ENCODE data around the gene SPATA31D3. TPM values are rescaled to one million over a fixed set of nuclear protein-coding genes. Genes with fewer than 3 reads are reported as not detected.
"Not testable (repeated sequence)": the region's sequence is repeated elsewhere in the genome, so short reads cannot be mapped to it uniquely, and the experiment has no call there.

SPATA31D3 gene
- total RNA-seq, 1 experiment from 2014 or later = not detected

DNA sequence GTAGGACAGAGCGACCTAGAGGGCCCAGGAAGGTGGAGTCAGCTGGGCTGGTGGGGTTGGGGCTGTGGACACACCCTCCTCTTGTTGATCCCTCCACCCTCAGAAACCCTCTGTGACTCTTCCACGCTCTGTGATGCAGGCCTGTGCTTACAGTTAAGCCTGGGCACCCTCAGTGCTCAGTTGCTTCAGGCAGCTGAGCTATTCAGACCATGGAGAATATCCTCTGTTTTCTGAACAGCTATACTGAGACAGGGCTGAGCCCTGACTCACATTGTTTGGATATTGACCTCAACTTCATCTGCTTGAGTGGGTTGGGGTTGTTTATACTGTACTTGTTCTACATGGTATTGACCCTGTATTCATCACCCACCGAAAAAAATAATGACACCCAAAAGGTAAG lies 15.0 kb upstream of the SPATA31D3 start, which contains the start of gene SPATA31D4:
Gene SPATA31D4, plus strand, starts transcription at position 124 of the 400 bp plus-strand sequence. Its CDS starts 86 bp downstream, at position 210.
- H3K27ac Mint-ChIP-seq; H4K5ac ChIP-seq (ENCODE audit: insufficient read length, low read depth, low read length); H3T11ph ChIP-seq (ENCODE audit: low read length); H3K27ac ChIP-seq (ENCODE audit: insufficient read length, low read depth, low read length); H4K91ac ChIP-seq (ENCODE audit: insufficient read length, low read depth, low read length); H3K4me2 ChIP-seq (ENCODE audit: insufficient read depth, insufficient read length, low read length); H3K14ac ChIP-seq (ENCODE audit: insufficient read depth, low read length); H3K9ac ChIP-seq (ENCODE audit: extremely low read depth, insufficient read length, low read length); H3K23me2 ChIP-seq (ENCODE audit: insufficient read length, low read depth, low read length, poor library complexity, severe bottlenecking); H3K9me3 ChIP-seq (ENCODE audit: control insufficient read depth, low read depth, low read length); H3K18ac ChIP-seq (ENCODE audit: insufficient read length, low read depth, low read length); H2BK120ac ChIP-seq (ENCODE audit: low read depth, low read length, poor library complexity, severe bottlenecking); H3K27me3 ChIP-seq (ENCODE audit: insufficient read depth, low read length); H3K56ac ChIP-seq (ENCODE audit: insufficient read length, low read depth, low read length); H3K4ac ChIP-seq (ENCODE audit: low read depth, low read length); H2BK12ac ChIP-seq (ENCODE audit: insufficient read length, low read depth, low read length); H3K4me1 ChIP-seq (ENCODE audit: insufficient read depth, low read length); H2BK5ac ChIP-seq (ENCODE audit: insufficient read length, low read length); H3K23ac ChIP-seq (ENCODE audit: insufficient read length, low read depth, low read length); H2AK5ac ChIP-seq (ENCODE audit: insufficient read length, low read length); H3K4me1 Mint-ChIP-seq; DNase-seq; H3K9me3 Mint-ChIP-seq; H4K20me1 ChIP-seq (ENCODE audit: control insufficient read depth, insufficient read depth, insufficient read length); H2BK20ac ChIP-seq (ENCODE audit: low read depth, low read length, poor library complexity, severe bottlenecking); H3K79me1 ChIP-seq (ENCODE audit: insufficient read depth, low read depth, low read length, poor library complexity, severe bottlenecking); H4K8ac ChIP-seq (replicated peaks; ENCODE audit: insufficient read length, low read depth, low read length); H3K4me3 Mint-ChIP-seq; H3K79me2 ChIP-seq (ENCODE audit: insufficient read depth, low read length); H3K27me3 Mint-ChIP-seq (ENCODE audit: low read depth); H2AFZ ChIP-seq (ENCODE audit: low read length); H2BK15ac ChIP-seq (ENCODE audit: low read depth, low read length); H3K36me3 Mint-ChIP-seq (ENCODE audit: insufficient read depth in 1 of 3, low read depth in 3 of 3): not testable (repeated sequence)
- WGBS (ENCODE audit: extremely low coverage, insufficient read length, low lambda C conversion rate) = no CpG with 5 or more reads among the region's 3 CpGs

DNA sequence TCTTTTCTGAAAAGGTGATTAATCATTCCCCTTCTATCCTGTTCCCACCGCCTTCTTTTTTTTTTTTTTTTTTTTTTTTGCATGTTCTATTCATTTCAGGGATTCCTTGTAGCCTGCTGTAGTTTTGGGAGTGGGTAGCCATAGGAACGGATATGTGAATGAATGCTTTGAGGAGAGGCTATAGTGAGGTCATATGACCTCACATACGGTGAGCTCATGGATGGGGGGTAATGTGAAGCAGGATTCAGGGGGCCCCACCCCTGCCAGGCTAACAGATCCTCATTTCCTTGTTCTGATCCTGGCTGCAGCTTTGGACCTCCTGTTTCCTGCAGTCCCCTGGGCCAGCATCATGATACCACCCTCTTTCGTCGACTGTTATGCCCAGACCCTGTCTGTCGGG lies 13.2 kb upstream of the SPATA31D3 start:
- not testable (repeated sequence) for H3K4ac ChIP-seq (ENCODE audit: low read depth, low read length); H3K4me3 Mint-ChIP-seq; H3K9ac ChIP-seq (ENCODE audit: extremely low read depth, insufficient read length, low read length); H3T11ph ChIP-seq (ENCODE audit: low read length); H2BK15ac ChIP-seq (ENCODE audit: low read depth, low read length); H4K91ac ChIP-seq (ENCODE audit: insufficient read length, low read depth, low read length); H3K27ac Mint-ChIP-seq; H3K4me2 ChIP-seq (ENCODE audit: insufficient read depth, insufficient read length, low read length); H3K9me3 ChIP-seq (ENCODE audit: control insufficient read depth, low read depth, low read length); H3K79me2 ChIP-seq (ENCODE audit: insufficient read depth, low read length); H2AFZ ChIP-seq (ENCODE audit: low read length); H3K23me2 ChIP-seq (ENCODE audit: insufficient read length, low read depth, low read length, poor library complexity, severe bottlenecking); H3K18ac ChIP-seq (ENCODE audit: insufficient read length, low read depth, low read length); H2BK120ac ChIP-seq (ENCODE audit: low read depth, low read length, poor library complexity, severe bottlenecking); H2BK5ac ChIP-seq (ENCODE audit: insufficient read length, low read length); H3K36me3 Mint-ChIP-seq (ENCODE audit: insufficient read depth in 1 of 3, low read depth in 3 of 3); H2AK5ac ChIP-seq (ENCODE audit: insufficient read length, low read length); H3K79me1 ChIP-seq (ENCODE audit: insufficient read depth, low read depth, low read length, poor library complexity, severe bottlenecking); H2BK12ac ChIP-seq (ENCODE audit: insufficient read length, low read depth, low read length); H3K9me3 Mint-ChIP-seq; H3K23ac ChIP-seq (ENCODE audit: insufficient read length, low read depth, low read length); H3K4me1 ChIP-seq (ENCODE audit: insufficient read depth, low read length); H3K27me3 ChIP-seq (ENCODE audit: insufficient read depth, low read length); DNase-seq; H4K8ac ChIP-seq (replicated peaks; ENCODE audit: insufficient read length, low read depth, low read length); H3K4me1 Mint-ChIP-seq; H2BK20ac ChIP-seq (ENCODE audit: low read depth, low read length, poor library complexity, severe bottlenecking); H3K27ac ChIP-seq (ENCODE audit: insufficient read length, low read depth, low read length); H3K56ac ChIP-seq (ENCODE audit: insufficient read length, low read depth, low read length); H3K27me3 Mint-ChIP-seq (ENCODE audit: low read depth); H4K5ac ChIP-seq (ENCODE audit: insufficient read length, low read depth, low read length); H3K14ac ChIP-seq (ENCODE audit: insufficient read depth, low read length); H4K20me1 ChIP-seq (ENCODE audit: control insufficient read depth, insufficient read depth, insufficient read length)
- WGBS (ENCODE audit: extremely low coverage, insufficient read length, low lambda C conversion rate) = no CpG with 5 or more reads among the region's 6 CpGs

Data from H9 (cell line).